GM19239 (cell line): Measurements from ENCODE around the gene RTL5.
"Not testable (repeated sequence)": the region's sequence is repeated elsewhere in the genome, so short reads cannot be mapped to it uniquely, and the experiment has no call there.

Experiments used
- DNase-seq: peaks from one replicate; pipeline ENCODE4 v3.0.0; 2011; ENCODE audit warnings: low spot score; ENCODE audit not compliant: insufficient read length
- FAIRE-seq: peaks from 2 replicates; lab custom pipeline; 2011; peaks lifted over from hg19 to GRCh38; lab: Jason Lieb, UNC

RTL5 gene

GRCh38 chrX:72131317-72132294, at the start of gene RTL5:
Gene RTL5 (minus strand): TSS chrX:72131915.
- FAIRE-seq = peak; percentile 80

GRCh38 chrX:72180539-72180938, 48.8 kb upstream of the RTL5 start:
- no peak for DNase-seq
- FAIRE-seq = no peak

More at GRCh38 chrX:72131317-72132294, at the start of gene RTL5:
- DNase-seq = peak; percentile 12

- DNase-seq (no peak), FAIRE-seq (no peak)
These were observed 45.3 kb upstream of the RTL5 start for GRCh38 chrX:72176981-72177380.

- DNase-seq, FAIRE-seq: not testable (repeated sequence)
These were observed 44.6 kb upstream of the RTL5 start for GRCh38 chrX:72176289-72176688.

GRCh38 chrX:72169008-72169728, 37.5 kb upstream of the RTL5 start:
- no peak for DNase-seq
- FAIRE-seq = no peak

- no peak for FAIRE-seq
- DNase-seq = no peak
These were observed 33.8 kb upstream of the RTL5 start for GRCh38 chrX:72165551-72165950.

GRCh38 chrX:72159769-72160168, 28.1 kb upstream of the RTL5 start:
- FAIRE-seq (no peak), DNase-seq (no peak)

- FAIRE-seq = no peak
- no peak for DNase-seq
These were observed 27.1 kb upstream of the RTL5 start for GRCh38 chrX:72158773-72159172.

- FAIRE-seq (no peak), DNase-seq (no peak)
These were observed 14.8 kb upstream of the RTL5 start for GRCh38 chrX:72146527-72146926.

- DNase-seq = no peak
- no peak for FAIRE-seq
These were observed 13.5 kb upstream of the RTL5 start for GRCh38 chrX:72145181-72145580.

- FAIRE-seq (no peak), DNase-seq (no peak)
These were observed 11.8 kb upstream of the RTL5 start for GRCh38 chrX:72143609-72143907.

- FAIRE-seq (no peak), DNase-seq (no peak)
These were observed 11.3 kb upstream of the RTL5 start for GRCh38 chrX:72142794-72143608.

- peak; percentile 64 for FAIRE-seq
- DNase-seq = no peak
These were observed 10.5 kb upstream of the RTL5 start for GRCh38 chrX:72142094-72142793.

- FAIRE-seq = peak; percentile 80
- no peak for DNase-seq
These were observed 9.8 kb upstream of the RTL5 start for GRCh38 chrX:72141372-72142004.

- DNase-seq (no peak), FAIRE-seq (no peak)
These were observed 7.8 kb upstream of the RTL5 start for GRCh38 chrX:72139538-72139937.

GRCh38 chrX:72137846-72138495, 6.3 kb upstream of the RTL5 start:
- DNase-seq = no peak
- FAIRE-seq = no peak

- no peak for DNase-seq
- no peak for FAIRE-seq
These were observed 2.3 kb upstream of the RTL5 start for GRCh38 chrX:72133851-72134546.

GRCh38 chrX:72132456-72132855, 741 bp upstream of the RTL5 start:
- DNase-seq = no peak
- FAIRE-seq = no peak
